ENCODE measurements around the gene RS1. TPM values are rescaled to one million over a fixed set of nuclear protein-coding genes. Genes with fewer than 3 reads are reported as not detected.

The RS1 gene
- total and polyA plus RNA-seq, 10 of the 15 experiments (the other 5 are each of a cell fraction or from before 2014, with no cell fraction given): 0.04 to 0.26 TPM; not detected in 8

DNA sequence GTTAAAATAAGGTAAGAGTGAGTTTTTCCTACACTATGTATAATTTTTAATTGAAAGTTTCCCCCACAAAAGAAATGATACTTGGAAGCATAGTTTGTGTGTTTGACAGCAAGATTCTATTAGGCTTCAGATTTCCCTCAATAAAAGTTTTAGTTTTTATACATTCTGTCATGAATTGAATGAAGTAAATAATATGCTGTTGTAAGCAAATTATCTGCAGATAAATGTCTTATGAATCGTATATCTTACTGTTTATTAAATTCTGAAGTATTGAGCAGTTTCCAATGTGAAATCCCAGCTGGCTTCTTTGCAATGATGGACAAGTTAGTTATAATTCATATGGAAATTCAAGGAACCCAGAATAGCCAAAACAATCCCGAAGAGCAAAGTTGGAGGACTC is 33.5 kb downstream of the RS1 start:
- WGBS (ENCODE audit: insufficient coverage, insufficient replicate concordance, low lambda C conversion rate, missing lambda C conversion rate): 31% methylated on average over 2 of the region's 2 CpGs
- Histone ChIP-seq H2AFZ (ENCODE audit: control insufficient read depth, low read depth, low read length) (no peak overlapping the region), H3K9ac (ENCODE audit: control insufficient read depth, insufficient read depth, low read length) (no peak overlapping the region), H4K20me1 (ENCODE audit: control insufficient read depth, insufficient read depth) (no peaks in the 10 kb centered on the region), H3K9me3 (replicated peaks; ENCODE audit: control insufficient read depth, insufficient read depth, low read length) (no peaks in the 10 kb centered on the region; the same call in 2 of the 3 replicates), H3K79me2 (ENCODE audit: control insufficient read depth, insufficient read depth, low read length) (no peaks in the 10 kb centered on the region), H3K4me2 (ENCODE audit: control insufficient read depth, insufficient read depth) (no peak overlapping the region), H3K4me3 (no peak overlapping the region), H3K27ac (ENCODE audit: control insufficient read depth, insufficient read depth) (no peak overlapping the region), H3K4me1 (ENCODE audit: control insufficient read depth, insufficient read depth, low read length) (no peaks in the 10 kb centered on the region), H3K27me3 (replicated peaks in 1 of 2; ENCODE audit: control insufficient read depth in 2 of 2, insufficient read depth in 2 of 2, low read length in 1 of 2) (no peaks in the 10 kb centered on the region), H3K36me3 (ENCODE audit: control insufficient read depth in 2 of 2, insufficient read depth in 2 of 2, low read length in 1 of 2) (no peaks in the 10 kb centered on the region)
- FAIRE-seq (no peak), ATAC-seq (no peak), DNase-seq (ENCODE audit: low read depth, low spot score) (no peak)
- ChIA-PET SMC1A (ENCODE audit: uncharacterized antibody, unreplicated experiment) (no interaction called here), POLR2A (no interaction called here), RAD21 (ENCODE audit: unreplicated experiment) (no interaction called here), CTCF (no interaction called here)
- BruUV-seq (replicated peaks): no TSS peak
- intact Hi-C loops (cut with micrococcal nuclease; ENCODE audit: unreplicated experiment): no loop called here
- in situ Hi-C loops (cut with MboI): no loop called here
- no peak for TF ChIP-seq NR2C2 (IDR thresholded peaks at IDR 0.05; ENCODE audit: borderline replicate concordance, control insufficient read depth, insufficient read length, low read depth)
- TF ChIP-seq, protein P1, sequence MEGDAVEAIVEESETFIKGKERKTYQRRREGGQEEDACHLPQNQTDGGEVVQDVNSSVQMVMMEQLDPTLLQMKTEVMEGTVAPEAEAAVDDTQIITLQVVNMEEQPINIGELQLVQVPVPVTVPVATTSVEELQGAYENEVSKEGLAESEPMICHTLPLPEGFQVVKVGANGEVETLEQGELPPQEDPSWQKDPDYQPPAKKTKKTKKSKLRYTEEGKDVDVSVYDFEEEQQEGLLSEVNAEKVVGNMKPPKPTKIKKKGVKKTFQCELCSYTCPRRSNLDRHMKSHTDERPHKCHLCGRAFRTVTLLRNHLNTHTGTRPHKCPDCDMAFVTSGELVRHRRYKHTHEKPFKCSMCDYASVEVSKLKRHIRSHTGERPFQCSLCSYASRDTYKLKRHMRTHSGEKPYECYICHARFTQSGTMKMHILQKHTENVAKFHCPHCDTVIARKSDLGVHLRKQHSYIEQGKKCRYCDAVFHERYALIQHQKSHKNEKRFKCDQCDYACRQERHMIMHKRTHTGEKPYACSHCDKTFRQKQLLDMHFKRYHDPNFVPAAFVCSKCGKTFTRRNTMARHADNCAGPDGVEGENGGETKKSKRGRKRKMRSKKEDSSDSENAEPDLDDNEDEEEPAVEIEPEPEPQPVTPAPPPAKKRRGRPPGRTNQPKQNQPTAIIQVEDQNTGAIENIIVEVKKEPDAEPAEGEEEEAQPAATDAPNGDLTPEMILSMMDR (IDR thresholded peaks at IDR 0.05 in 2 of 3, conservative IDR thresholded peaks at IDR 0.05 in 1 of 3; ENCODE audit: control insufficient read depth in 2 of 3, extremely low read depth in 1 of 3, insufficient read depth in 1 of 3, low read depth in 3 of 3, low read length in 3 of 3): no peak
- TF ChIP-seq MEF2B (IDR thresholded peaks at IDR 0.05; ENCODE audit: partially characterized antibody, poor library complexity, severe bottlenecking): no peak
- no peak for TF ChIP-seq KLF5 (IDR thresholded peaks at IDR 0.05; ENCODE audit: partially characterized antibody)
- no peak for TF ChIP-seq NR2C1 (IDR thresholded peaks at IDR 0.05)
- TF ChIP-seq POLR2AphosphoS5 (IDR thresholded peaks at IDR 0.05; ENCODE audit: low read length): no peak
- TF ChIP-seq, protein P2, sequence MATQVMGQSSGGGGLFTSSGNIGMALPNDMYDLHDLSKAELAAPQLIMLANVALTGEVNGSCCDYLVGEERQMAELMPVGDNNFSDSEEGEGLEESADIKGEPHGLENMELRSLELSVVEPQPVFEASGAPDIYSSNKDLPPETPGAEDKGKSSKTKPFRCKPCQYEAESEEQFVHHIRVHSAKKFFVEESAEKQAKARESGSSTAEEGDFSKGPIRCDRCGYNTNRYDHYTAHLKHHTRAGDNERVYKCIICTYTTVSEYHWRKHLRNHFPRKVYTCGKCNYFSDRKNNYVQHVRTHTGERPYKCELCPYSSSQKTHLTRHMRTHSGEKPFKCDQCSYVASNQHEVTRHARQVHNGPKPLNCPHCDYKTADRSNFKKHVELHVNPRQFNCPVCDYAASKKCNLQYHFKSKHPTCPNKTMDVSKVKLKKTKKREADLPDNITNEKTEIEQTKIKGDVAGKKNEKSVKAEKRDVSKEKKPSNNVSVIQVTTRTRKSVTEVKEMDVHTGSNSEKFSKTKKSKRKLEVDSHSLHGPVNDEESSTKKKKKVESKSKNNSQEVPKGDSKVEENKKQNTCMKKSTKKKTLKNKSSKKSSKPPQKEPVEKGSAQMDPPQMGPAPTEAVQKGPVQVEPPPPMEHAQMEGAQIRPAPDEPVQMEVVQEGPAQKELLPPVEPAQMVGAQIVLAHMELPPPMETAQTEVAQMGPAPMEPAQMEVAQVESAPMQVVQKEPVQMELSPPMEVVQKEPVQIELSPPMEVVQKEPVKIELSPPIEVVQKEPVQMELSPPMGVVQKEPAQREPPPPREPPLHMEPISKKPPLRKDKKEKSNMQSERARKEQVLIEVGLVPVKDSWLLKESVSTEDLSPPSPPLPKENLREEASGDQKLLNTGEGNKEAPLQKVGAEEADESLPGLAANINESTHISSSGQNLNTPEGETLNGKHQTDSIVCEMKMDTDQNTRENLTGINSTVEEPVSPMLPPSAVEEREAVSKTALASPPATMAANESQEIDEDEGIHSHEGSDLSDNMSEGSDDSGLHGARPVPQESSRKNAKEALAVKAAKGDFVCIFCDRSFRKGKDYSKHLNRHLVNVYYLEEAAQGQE (IDR thresholded peaks at IDR 0.05; ENCODE audit: low read depth, low read length): no peak
- no peak for TF ChIP-seq BRCA1 (IDR thresholded peaks at IDR 0.05; ENCODE audit: low read depth, low read length)
- no peak for TF ChIP-seq FOS (IDR thresholded peaks at IDR 0.05; ENCODE audit: borderline replicate concordance, extremely low read depth, insufficient read length)
- TF ChIP-seq, protein P3, sequence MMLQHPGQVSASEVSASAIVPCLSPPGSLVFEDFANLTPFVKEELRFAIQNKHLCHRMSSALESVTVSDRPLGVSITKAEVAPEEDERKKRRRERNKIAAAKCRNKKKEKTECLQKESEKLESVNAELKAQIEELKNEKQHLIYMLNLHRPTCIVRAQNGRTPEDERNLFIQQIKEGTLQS (IDR thresholded peaks at IDR 0.05; ENCODE audit: borderline replicate concordance, extremely low read depth, low read depth, low read length): no peak
- TF ChIP-seq NBN (IDR thresholded peaks at IDR 0.05): no peak
- no peak for TF ChIP-seq YY1 (IDR thresholded peaks at IDR 0.05; ENCODE audit: low read depth, low read length)
- TF ChIP-seq ZSCAN29 (IDR thresholded peaks at IDR 0.05): no peak
- no peak for TF ChIP-seq ASH2L (IDR thresholded peaks at IDR 0.05; ENCODE audit: borderline replicate concordance, low read depth)
- no peak for TF ChIP-seq BHLHE40 (IDR thresholded peaks at IDR 0.05; ENCODE audit: borderline replicate concordance in 1 of 2, low read depth in 2 of 2, low read length in 1 of 2)
- no peak for TF ChIP-seq NFYA (IDR thresholded peaks at IDR 0.05; ENCODE audit: borderline replicate concordance, low read depth, low read length)
- no peak for TF ChIP-seq CREB1 (IDR thresholded peaks at IDR 0.05; ENCODE audit: low read depth)
- TF ChIP-seq, protein P4, sequence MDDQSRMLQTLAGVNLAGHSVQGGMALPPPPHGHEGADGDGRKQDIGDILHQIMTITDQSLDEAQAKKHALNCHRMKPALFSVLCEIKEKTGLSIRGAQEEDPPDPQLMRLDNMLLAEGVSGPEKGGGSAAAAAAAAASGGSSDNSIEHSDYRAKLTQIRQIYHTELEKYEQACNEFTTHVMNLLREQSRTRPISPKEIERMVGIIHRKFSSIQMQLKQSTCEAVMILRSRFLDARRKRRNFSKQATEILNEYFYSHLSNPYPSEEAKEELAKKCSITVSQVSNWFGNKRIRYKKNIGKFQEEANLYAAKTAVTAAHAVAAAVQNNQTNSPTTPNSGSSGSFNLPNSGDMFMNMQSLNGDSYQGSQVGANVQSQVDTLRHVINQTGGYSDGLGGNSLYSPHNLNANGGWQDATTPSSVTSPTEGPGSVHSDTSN (IDR thresholded peaks at IDR 0.05; ENCODE audit: insufficient replicate concordance, low read depth, low read length): no peak
- no peak for TF ChIP-seq GATAD2B (conservative IDR thresholded peaks at IDR 0.05; ENCODE audit: low read depth)

Data from GM12878 (cell line).